Sciatic nerve (tissue), 2 donors: ENCODE results near the gene PAM. TPM values are rescaled to one million over a fixed set of nuclear protein-coding genes. Genes with fewer than 3 reads are reported as not detected.
"Not testable (repeated sequence)": the region's sequence is repeated elsewhere in the genome, so short reads cannot be mapped to it uniquely, and the experiment has no call there.

Experiments used
- ATAC-seq: fragments of 200-7000 bp; cut with Tn5 transposase; one replicate; pipeline ENCODE4 v1.9.1; 2020; ENCODE audit warnings: mild to moderate bottlenecking, moderate library complexity
- DNase-seq: peaks from one replicate; pipeline ENCODE4 v3.0.0-alpha.2; 2020; ENCODE audit warnings: low spot score
- intact Hi-C: fragments of 100-400 bp; cut with DNase I; formaldehyde crosslinking; loops from one replicate; pipeline ENCODE4 v1.14.2; 2022
- total RNA-seq: library from RNA; stranded (reverse); fragmentation: NEBNext Ultra II Directional; extraction: Animal tissue kit (Norgen Biotek cat#: 25700); gene quantifications from one replicate; pipeline ENCODE4 v1.2.1, GENCODE V29; 2021
- donor health status: DM: no; HTN: no; CAD: no.
- donor health status: DM: no; HTN: no; CAD: no.

The PAM gene
- total RNA-seq, 1 donor from 2014 or later: 188 TPM

DNA sequence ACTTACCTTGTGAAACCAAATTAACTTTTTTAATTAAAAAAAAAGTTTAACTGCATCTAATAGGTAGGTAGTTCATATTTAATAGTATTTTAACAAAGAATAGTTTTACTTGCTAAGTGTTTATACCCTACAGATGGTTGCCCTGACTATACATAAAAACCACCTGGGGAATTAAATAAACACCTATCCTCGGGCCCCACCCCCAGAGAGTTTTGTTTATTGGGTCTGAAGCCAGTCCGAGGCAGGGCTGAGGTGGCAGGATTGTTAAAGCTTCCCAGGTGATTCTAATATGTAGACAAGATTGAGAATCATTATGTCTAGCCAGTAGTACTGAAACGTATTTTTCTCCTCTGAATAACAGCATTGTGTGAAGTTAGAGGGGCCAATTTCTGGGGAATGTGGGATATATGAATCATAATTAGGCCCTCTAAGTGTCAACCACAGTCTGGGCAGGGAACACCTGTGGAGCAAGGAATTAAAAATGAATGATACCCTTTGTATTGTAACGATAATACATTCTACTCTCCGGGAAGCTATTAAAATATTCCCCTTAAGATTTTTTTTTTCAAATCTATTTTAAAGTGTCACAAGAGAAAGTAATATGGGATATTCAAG lies 5.6 kb upstream of the PAM start:
- intact Hi-C loops: no loop called here
- ATAC-seq (no peak), DNase-seq (no peak)

DNA sequence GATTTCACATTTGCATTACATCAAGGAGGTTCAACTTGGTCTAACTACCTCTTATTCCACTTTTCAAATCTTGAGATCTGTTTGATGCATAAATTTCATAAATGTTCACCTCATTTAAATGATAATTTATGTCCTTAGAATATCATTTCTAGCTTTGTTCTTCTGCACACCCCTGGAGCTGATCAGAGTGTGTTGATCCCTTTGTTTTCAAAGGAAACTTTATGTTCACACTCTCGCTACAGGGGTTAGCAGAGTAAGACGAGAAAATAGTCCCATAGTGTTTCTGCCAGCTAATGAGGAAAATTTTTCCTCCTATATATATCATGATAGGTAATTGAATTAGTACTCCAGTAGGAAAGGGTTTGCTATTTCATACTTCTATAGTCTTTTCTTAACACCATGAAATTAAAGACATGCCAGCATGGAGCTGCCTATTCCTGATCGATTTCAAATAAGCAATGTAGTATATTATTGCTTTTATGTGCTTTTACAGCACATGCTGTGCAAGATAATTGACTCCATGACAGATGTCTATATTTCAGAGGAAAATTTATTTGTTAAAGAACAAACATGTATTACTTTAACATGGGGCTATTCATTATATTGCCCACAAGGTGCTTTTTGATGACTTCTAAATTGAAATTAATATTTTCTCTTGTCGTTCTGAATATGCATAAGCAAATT lies 4.8 kb upstream of the PAM start:
- ATAC-seq (no peak), DNase-seq (no peak)
- intact Hi-C loops: no loop called here

DNA sequence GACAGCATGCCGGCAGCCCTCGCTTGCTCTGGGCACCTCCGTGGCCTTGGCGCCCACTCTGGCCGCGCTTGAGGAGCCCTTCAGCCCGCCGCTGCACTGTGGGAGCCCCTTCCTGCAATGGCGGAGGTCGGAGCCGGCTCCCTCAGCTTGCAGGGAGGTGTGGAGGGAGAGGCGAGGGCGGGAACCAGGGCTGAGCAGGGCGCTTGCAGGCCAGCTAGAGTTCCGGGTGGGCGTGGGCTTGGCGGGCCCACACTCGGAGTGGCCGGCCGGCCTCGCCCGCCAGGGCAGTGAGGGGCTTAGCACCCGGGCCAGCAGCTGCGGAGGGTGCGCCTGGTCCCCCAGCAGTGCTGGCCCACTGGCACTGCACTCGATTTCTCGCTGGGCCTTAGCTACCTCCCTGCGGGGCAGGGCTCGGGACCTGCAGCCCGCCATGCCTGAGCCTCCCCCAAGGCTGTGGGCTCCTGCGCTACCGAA lies 3.2 kb upstream of the PAM start:
- DNase-seq, intact Hi-C loops, ATAC-seq: not testable (repeated sequence)

DNA sequence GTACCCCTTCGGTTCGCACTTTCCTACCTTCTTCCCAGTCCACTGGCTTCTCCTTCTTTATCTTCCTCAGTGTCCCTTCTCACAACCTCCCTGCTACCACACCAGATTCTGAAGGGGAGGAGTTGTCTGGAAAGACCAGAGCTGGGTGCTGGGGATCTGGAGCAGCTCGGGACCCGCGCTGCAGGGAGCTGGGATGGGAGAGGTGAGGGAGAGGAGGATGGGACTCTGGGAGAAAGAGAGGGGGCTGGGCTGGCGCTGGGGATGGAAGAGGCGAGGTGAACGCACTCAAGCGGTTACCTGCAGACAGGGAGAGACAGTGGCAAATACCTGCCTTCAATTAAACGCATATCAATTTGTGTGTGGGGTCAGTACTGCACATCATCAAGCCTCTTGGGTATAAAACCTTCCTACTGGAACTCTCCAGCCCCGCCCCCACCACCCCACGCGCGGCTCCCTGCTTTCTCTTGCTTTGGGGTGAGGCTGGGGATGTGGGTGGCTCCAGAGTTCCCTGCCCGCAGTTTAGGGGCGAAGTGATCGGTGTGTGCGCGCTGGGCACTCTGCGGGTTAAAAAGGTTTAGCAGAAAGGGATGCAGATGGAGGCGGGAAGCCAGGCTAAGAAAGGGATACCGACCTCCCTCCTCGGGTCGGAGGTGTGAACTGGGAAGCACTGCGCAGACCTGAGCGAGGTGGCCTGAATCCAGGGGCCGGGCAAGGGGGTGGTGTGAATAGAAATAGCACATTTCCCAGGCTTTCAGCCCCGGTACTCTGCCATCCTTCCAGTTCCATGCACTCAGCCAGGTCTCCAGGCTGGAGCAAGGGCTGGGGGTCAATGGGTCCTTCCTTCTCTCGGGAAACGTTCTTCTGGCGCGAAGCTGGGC lies 977 bp upstream of the PAM start:
- peak; percentile 16 for ATAC-seq
- intact Hi-C loops: no loop called here
- peak; percentile 65 for DNase-seq

DNA sequence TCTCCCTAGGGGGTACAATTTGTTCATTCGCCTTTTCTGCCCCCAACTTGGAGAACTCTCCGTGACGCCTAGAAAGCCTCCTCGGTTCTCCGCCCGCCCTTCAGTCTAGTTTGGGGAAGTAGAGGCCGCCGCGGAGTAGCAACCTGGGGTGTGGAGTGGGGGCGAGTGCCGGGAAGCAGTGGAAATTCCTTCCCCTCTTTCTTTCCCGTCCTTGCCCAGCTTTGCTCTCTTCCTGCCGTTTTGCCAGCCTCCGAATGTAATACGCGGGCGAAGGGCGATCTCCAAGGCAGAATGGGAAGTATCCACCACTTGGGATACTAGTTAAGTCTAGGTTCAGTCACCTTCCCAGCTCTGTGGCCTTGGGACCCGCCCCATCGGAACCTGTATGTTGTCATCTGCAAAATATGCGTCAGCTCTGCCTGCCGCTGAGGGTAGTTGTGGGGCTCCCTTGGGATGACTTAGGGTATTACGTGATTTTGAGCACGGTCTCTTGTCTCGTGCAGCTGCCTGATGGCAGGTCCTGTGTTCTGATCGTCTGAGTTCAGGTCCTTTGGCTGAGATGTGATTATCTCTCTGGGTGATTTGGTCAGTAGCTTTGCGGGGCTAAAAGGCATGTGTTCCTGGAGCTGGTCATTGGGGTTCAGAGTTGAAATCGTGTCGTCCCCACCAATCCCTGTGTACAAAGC lies 724 bp downstream of the PAM start:
- ATAC-seq: peak; percentile 79
- intact Hi-C loops: no loop called here
- peak; percentile 67 for DNase-seq

DNA sequence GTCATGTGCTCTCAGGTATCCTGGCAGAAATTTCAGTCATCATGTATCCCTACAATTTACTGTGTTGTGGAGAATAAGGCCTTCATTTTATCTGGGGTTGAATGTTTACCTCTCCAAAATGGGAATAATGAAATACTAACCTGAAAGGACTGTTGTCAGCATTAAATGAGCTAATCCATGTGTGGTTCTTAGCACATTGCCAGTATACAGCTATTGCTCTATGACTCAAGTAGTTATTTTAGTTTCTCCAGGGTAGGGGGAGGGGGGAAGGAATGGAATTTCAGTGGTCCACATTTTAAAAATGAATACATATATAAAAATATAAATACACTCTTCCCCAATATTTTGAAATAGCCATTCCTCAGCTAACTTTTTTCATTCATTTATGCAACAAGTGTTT lies 3.5 kb downstream of the PAM start:
- intact Hi-C loops: no loop called here
- no peak for DNase-seq
- ATAC-seq: no peak

DNA sequence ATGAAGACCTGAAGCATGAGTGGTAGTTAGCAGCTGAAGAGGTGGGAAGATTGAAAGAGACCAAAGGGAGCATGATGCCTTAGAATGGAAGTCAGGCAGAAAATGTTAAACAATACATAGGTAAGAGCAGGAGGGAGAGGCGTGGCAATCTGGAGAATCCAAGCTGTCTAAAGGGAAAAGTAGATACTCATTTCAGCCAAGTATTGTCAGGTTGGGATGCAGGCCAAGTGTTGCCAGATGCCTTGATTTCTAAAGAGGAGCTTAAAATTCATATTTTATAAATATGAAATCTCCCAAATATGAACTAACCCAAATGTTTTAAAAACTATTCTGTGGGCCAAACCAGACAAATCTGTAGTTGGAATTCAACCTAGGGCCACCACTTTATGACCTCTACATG lies 4.2 kb downstream of the PAM start:
- ATAC-seq (no peak), DNase-seq (no peak)
- intact Hi-C loops: no loop called here

DNA sequence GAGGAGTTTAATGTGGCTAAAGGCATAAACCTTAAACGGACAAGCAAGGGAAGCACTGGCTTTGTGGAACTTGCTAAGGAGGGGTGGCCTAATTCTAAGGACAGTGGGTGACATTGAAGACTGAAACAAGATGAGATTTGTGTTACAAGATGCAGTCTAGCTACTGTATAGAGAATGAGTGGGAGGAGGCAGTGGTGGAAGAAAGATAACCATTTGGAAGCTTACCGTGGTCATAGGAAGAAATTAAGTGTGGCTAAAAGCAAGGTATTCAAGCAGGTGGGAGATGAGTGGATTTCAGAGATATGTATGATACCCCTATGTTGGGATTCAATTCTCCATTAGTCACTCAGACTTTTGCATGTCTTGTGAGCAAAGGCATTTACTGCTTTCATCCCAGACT lies 4.6 kb downstream of the PAM start:
- DNase-seq: no peak
- intact Hi-C loops: no loop called here
- no peak for ATAC-seq

DNA sequence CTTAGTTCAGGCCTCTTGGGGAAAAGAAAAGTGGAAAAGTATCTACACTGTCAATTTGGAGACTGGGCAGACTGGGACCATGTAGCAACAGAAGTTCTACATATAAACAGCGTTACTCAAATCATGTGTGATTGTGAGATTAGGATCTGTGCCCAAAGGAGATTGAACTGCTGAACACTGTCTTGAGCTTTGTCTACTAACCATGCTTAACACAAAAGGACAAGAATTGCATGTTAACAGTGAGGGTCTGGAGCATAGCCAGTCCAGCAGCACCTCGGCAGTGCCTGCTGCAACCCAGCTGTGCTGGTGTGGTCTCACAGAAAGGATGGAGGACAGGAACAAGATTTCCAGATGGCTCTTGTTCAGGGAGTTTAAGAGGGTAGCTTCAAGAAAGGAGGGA lies 5.7 kb downstream of the PAM start:
- no peak for DNase-seq
- ATAC-seq: peak; percentile 33
- intact Hi-C loops: no loop called here

DNA sequence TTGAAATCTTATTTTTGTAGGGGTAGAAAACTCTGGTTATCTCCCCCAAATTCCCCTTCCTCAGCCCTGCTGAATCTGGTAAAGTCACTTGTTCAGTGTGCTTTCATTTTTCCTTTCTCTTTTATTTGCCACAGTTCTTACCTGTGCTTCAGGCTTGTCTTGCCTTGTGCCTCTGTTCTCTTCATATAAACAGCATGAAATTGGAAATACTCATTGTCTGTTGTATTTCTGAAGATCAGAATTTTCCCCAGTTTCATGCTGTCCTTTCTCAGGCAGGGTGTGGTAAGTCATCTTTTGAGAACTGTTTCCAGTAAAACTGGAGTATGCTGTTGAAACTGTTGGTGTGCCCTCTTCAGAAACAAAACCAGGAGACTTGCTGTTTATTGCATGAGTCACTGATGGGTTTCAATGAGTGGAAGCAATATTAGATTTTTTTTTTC lies 7.0 kb downstream of the PAM start:
- intact Hi-C loops: no loop called here
- peak; percentile 38 for ATAC-seq
- DNase-seq: no peak

DNA sequence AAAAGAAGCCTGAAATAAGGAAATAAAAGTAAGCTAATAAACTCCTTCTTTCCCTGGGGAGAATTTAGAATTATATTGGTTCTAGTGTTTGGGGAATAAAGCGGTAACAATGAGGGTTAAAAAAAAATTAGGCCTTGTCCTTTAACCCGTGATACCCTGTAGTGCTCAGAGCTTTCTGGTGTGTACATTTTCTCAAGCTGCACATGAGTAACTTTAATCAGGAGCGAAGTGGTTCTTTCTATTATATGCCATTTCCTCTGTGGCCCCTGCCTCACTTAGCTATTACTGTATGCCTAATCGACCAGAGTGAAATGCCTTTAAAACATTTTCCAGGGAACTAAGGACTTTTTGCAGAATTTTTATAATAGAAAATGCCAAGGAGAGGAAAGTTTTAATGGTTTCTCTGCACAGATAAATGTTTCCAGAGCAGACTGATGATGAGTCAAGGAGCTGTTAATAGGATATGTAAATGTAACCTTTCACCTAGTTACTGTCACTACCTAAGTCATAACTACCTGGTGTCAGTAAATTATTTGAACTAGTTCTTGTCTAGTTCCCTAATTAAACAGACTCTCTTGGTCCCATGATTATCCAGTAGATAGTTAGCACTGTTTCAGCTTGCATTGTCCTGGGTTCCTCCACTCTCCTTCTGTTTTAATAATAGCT lies 7.6 kb downstream of the PAM start:
- no peak for ATAC-seq
- intact Hi-C loops: no loop called here

DNA sequence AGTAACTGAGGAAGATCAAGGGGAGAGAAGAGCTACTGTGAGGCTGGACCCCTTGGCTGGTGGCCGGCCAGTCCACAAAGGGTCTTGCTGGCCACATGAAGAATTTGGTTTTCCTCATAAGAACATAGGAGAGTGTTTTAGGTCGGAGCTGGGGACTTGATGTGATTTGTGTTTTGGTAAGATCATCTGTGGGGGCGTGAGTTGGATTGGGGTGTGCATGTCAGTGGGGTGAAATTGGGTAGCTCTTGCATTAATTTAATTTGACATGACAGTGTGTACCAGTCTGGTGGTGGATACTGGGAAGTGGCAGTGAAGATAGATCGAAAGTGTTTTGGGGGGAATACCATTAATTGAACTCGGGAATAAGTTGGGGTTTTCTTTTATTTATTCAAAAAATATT lies 8.6 kb downstream of the PAM start:
- ATAC-seq: no peak
- intact Hi-C loops: no loop called here
- no peak for DNase-seq

More for the DNA sequence above, 7.6 kb downstream of the PAM start:
- DNase-seq: no peak

DNA sequence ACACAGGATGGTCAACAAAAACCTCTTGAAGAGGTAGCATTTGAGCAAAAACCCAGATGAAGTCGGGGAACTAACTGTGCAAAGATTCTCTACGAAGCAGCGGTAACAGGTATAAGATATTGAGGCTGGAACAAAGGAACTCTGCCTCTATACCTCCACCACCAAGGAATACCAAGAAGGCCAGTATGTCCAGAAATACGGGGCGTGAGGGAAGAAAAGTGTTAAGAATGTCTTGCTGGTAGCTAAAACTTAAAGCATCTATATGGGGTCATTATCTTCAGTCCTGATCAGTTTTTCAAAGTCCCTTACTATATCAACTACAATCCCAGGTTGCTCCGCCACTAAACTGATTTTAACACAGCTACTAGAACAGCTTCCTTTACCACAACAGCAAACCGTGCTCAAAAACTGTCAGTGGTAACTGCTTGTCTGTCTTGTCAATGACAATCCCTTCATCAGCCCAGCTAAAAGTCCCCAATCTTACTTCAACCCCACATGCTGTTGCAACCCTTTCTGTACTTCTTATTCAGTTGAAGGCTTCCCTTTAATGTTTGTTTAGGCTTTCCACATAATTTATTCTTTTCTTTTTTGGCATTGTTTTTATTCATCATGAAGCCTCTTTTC lies 9.4 kb downstream of the PAM start:
- intact Hi-C loops: no loop called here
- DNase-seq (no peak), ATAC-seq (no peak)

DNA sequence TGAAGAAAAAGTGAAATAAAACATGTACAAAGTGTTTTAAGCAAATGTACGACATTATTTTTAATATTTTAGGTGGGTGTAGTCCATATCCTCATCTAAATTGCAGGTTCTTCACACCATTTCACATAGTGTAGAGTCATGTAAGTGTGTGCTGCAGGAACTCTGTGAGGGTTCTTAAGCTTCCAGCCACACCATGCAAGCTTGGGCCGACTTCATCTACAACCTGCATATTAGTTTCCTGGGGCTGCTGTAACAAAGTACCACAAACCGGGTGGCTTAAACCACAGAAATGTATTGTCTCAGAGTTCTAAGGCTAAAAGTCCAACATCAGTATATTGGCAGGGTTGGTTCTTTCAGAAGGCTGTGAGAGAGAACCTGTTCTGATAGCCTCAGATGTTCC lies 10.2 kb downstream of the PAM start:
- DNase-seq (no peak), ATAC-seq (no peak)
- intact Hi-C loops: no loop called here

DNA sequence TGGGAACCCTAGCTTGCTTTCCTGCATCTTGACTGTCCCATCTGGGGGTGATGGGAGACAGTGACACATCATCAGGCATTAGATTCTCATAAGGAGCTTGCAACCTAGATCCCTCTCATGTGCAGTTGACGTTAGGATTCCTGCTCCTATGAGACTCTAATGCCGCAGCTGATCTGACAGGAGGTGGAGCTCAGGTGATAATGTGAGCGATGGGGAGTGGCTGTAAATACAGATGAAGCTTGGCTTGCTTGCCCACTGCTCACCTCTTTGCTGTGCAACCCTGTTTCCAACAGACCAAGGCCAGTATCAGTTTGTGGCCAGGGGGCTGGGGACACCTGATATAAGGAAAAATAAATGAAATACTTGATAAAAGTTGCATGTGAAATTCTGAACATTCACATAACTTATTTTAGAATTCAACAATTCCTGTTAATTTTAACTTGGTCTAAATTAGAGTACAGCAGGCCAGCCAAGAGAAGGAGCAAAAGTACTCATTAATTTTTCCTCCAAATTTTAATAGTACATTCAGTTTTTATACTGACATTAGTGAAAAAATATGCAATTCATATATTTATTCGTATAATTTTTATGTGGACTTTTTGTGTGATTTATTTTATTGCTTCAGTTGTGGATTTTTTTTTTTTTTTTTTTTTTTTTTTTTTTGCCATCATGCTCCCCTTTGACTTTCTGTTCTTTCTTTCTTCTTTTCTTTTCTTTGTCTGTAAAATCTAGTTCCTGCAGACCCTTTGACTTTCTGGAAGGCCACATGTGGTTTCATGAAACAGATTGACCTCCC lies 11.4 kb downstream of the PAM start:
- no peak for ATAC-seq
- intact Hi-C loops: no loop called here
- no peak for DNase-seq

DNA sequence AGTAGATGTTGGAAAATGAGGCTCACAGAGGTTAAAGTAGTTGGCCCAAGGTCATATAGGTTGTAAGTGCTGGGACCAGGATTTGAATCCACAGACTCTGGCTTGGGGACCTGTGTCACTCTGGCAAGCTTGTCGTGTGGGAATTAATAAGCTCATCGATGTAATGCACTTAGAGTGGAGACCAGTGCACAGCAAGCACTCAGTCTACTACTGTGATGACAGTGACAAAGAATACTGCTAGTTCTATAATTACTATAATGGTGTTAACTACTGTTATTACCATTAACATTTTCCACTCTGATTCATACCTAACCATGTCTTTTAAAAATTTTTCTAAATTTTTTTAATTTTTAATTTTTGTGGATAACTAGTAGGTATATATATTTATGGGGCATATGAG lies 12.8 kb downstream of the PAM start:
- intact Hi-C loops: no loop called here
- ATAC-seq (no peak), DNase-seq (no peak)

DNA sequence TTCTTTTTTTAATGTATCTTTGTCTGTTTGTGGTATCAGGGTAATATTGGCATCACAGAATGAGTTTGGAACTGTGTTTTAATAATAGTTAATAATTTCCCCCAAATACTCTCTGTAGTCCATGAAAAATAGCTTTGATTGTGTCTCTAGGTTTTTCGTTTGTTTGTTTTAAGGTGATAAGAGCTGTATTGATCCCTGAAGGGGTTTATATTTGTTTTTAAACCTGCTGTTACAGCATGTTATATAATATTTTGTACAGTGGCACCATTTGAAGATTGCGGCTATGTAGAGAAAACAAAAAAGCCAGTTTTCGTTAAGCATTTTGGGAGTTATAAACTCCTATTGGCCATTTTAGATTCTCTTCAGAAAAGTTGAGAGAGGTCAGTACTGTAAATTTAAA lies 15.7 kb downstream of the PAM start:
- DNase-seq (no peak), ATAC-seq (no peak)
- intact Hi-C loops: no loop called here

DNA sequence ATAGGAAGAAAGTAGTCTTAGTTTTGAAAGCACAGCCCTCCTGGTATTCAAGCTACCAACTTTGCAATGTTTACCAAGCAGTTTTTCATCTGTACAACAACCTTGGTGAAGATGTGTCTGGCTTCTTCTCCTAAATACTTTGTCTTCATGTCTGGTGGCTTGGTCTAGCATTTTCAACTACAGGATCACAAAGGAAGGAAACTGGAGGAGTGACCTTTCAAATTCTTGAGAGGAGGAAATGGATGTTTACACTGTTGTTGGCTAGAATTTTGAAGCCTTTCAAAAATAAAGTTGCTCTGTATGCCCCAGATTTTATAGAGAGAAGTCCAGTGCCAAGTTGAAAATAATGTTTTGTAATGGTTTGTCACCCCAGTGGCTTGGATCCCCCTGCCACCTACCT lies 16.3 kb downstream of the PAM start:
- intact Hi-C loops: no loop called here
- ATAC-seq (no peak), DNase-seq (no peak)
